GM19397 (cell line): Measurements from ENCODE around the gene AQP7.
"Not testable (repeated sequence)": the region's sequence is repeated elsewhere in the genome, so short reads cannot be mapped to it uniquely, and the experiment has no call there.

Experiments
- ATAC-seq: cut with Tn5 transposase; IDR thresholded peaks from one replicate; pipeline ENCODE4 v1.9.1; 2021; ENCODE audit warnings: mild to moderate bottlenecking, moderate library complexity; ENCODE audit not compliant: unreplicated experiment

The AQP7 gene

DNA sequence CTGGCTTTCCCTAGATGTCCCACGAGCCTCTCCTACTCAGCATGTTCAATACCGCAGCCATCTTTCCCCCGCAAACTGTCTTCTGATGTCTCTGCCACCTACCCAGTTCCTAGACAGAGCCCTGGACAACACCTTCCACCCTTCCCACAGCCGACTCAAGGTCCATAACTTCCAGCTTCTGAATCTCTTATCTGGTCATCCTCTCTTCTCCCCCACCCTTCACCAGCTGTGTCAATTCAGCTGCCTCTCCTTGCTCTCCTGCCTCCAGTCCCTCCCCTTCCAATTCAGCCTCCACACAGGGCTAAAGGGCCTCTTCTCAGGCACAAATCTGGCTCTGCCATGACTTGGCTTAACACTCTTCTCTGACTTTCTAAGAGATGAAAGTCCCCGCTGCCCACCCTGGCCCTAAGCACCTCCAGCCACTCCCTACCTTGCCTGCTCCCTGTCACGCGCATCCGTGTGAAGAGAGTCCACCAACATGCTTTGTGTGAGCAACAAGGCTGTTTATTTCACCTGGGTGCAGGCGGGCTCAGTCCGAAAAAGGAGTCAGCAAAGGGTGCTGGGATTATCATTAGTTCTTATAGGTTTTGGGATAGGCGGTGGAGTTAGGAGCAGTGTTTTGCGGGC is 25.2 kb downstream of the AQP7 start:
- no peak for ATAC-seq

DNA sequence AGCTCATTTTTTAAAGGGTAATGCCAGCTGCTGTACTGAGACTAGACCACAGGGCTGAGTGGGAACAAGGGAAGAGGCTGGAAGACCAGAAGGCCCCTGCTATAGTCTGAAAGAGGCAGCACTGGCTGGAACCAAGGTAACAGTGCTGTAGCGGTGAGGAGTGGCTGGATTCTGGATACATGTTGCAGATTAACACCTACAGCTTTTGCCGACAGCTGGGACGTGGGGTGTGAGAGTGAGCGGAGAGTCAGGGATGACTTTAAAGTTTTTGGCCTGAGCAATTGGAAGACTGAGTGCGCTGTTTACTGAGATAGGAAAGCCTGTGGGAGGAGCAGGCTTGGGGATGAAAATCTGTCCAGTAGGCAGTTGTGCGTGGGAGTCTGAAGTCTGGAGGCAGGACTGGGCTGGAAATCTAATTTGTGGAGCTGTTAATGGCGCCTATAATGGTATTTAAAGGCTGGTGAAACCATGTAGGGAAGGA is 26.5 kb downstream of the AQP7 start:
- ATAC-seq = no peak

DNA sequence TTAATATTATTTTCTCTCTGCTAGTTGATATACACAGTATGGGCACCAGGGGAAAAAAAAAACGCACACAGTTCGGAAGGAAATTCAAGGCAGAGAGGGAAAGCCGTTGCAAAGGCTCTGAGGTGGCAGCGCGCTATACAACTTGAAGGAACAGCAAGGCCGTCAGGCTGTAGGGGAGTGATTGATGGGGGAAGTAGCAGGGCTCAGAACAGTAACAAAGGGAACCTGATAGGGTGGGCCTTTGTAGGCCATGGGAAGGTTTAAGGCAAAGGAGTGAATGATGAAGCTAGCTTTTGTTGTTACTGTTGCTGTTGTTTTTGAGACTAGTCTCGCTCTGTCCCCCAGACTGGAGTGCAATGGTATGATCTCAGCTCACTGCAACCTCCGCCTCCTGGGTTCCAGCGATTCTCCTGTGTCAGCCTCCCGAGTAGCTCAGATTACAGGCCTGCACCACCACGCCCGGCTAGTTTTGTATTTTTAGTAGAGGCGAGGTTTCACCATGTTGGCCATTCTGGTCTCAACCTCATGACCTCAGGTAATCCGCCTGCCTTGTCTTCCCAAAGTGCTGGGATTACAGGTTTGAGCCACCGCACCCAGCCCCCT is 27.0 kb downstream of the AQP7 start:
- no peak for ATAC-seq

DNA sequence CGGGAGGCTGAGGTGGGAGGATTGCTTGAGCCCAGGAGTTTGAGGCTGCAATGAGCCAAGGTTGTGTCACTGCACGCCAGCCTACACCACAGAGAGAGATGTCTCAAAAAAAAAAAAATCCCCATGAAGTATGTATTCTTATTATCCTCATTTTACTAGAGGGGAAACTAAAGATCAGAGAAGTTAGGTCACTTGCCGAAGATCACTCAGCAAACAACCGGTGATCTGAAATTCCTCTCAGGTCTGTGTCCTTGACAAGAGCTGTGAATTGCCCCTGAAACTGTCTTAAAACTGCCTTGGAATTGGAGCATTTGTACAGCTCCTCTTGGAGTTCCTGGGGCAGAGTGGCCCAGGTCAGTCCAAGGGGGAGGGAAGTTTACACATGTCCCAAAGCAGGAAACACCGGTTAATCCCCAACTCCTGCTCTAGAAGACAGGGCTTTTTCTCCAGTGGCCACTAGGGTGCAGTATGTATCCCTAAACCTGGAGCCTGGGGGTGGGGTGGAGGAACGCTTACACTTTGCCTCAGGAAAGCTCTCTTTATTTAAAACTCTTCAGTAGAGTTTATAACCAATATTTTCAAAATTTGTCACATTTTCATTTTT is 27.6 kb downstream of the AQP7 start:
- peak; percentile 57 for ATAC-seq

DNA sequence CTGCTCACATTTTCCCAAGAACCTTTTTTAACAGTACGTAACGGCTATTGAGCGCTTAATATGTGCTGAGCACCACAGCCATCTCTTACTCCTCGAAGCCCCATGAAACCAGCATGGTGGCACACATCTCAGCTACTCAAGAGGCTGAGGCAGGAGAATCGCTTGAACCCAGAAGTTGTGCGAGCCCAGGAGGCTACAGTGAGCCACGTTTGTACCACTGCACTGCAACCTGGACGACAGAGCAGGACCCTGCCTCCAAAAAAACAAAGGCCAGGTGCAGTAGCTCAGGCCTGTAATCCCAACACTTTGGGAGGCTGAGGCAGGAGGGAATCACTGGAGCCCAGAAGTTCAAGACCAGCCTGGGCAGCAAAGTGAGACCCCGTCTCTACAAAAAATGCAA is 28.2 kb downstream of the AQP7 start:
- no peak for ATAC-seq

DNA sequence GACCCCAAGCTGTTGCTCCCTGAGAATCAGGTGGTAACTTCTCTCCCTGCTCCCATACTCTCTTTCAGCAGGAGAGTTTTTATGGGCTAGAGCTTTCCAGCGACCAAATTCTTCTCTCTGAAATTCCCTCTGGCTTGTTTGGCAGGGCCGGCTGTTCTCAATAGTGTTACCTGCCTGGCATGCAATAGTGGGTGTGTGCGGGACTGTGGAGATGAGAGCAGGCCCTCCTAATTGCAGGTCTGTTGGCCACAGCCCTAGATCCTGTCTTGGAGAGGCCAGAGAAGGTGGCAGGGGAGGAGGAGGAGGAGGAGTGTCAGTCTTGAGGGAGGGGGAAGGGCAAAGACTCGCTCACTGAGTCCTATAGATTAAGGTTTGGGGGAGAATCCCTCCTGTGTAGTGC is 29.5 kb downstream of the AQP7 start:
- ATAC-seq = no peak

DNA sequence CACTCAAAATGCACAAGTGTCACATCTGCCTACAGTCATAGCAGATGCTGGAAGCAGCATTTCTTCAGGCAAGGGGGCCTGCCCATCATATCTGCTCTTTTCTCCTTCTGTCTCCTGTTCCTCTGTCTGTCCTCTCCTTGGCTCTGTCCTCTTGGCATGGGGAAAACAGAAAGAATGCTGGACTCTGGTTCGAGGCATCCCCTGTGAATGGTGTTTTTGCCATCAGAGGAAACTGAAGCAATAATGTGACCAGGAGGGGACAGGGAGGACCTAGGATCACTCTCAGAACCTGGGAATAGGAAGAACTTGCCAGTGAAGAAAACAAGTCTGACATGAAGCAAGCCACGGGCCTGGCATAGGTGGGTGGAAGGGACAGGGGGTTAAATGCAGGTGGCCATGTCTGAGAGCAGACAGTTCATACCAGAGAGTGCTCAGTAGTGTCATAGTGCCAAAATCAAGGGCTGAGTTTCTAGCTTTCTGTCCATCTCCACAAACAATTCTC is 35.3 kb downstream of the AQP7 start:
- no peak for ATAC-seq

DNA sequence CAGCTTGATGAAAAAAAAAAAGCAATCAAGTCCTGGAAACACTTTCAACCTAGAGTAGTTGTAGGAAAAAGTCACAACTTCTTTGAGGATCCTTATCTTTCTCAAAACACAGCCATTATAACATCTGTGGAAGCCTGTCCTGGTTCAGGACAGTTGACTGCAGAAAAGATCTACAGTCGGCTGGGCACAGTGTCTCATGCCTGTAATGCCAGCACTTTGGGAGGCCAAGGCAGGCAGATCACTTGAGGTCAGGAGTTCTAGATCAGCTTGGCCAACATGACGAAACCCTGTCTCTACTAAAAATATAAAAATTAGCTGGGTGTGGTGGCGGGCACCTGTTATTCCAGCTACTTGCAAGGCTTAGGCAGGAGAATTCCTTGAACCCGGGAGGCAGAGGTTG is 37.6 kb downstream of the AQP7 start:
- ATAC-seq = not testable (repeated sequence)

DNA sequence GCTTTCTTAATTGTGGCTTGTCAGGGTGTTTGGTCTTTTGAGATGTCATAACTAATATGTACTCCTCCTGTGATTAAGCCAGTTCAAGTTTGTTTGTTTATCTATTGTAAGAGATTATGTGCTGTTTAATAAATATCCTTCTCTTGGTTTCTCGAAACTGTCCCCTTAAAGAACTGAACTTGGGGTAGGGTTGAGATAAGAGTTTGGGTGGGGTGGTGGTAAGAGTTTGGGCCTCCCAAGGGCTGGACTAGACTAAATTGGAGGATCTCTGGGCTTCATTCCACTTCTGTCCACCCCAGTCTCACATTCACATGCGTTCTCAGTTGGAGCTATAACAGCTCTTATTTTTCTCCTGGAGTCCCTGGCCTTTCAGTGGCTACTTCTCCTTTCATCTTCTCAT is 38.2 kb downstream of the AQP7 start:
- ATAC-seq = no peak

DNA sequence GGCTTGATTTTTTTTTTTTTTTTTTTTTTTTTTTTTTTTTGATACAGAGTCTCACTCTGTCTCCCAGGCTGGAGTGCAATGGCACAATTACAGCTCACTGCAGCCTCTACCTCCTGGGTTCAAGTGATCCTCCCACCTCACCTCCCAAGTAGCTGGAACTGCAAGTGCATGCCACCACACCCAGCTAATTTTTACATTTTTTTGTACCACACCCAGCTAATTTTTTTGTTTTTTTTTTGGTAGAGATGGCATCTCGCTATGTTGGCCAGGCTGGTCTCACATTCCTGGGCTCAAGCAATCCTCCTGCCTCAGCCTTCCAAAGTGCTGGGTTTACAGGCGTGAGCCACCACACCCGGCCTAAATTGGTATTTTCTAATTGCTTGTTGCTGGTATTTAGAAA is 43.7 kb downstream of the AQP7 start:
- not testable (repeated sequence) for ATAC-seq

DNA sequence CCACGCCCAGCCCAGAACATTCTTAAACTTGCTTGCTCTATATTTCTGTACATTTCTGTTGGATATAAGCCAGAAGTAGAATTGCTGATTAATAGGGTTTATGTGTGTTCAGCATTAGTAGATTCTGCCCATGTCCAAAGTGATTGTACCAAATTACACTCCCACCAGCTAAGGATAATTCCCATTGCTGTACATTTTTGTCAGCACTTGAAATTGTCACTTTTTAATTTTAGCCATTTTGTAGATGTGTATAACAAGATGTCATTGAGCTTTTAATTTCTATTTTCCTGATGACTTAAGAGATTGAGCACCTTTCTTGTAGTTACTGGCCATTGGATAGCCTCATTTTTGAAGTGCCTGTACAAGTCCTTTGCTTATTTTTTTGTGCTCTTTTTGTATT is 46.4 kb downstream of the AQP7 start:
- ATAC-seq = no peak

DNA sequence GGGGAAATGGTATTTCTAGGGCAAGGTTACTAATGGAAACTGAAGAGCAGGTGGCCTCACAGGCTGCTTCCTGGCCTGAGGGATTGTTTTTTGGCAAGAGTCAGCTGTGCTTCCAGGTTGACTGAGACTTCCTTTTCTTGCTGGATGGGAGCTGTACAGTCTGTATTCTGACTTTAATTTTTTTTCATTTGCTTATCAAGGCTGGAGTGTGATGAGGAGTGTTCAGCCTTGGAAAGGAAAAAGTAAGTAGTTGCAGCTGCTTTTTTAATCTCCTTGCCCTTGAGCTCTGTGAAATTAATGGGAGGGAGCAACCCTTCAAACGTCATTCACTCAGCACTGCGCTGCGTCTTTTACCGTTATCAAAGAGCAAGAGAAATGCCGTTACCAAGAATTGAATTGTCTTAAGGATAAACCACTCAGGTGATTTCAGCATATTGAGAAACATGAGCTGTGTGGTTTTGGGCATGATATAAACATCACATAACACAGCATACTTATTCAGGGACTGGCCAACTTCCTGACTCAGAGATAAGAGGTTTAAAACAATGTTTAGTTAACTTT is 47.6 kb downstream of the AQP7 start:
- no peak for ATAC-seq

DNA sequence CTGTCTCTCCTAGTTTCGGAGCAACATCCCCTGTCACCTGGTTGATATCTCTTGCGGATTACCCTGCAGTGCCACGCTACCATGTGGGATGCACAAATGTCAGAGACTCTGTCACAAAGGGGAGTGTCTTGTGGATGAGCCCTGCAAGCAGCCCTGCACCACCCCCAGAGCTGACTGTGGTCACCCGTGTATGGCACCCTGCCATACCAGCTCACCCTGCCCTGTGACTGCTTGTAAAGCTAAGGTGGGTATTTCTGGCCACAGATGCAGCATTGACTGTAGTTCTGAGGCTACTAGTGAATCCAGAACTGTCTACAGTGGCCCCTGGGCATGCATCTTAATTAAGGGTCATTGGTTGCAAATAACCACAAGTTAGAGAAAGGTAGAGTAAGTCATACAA is 50.8 kb downstream of the AQP7 start:
- ATAC-seq = no peak

DNA sequence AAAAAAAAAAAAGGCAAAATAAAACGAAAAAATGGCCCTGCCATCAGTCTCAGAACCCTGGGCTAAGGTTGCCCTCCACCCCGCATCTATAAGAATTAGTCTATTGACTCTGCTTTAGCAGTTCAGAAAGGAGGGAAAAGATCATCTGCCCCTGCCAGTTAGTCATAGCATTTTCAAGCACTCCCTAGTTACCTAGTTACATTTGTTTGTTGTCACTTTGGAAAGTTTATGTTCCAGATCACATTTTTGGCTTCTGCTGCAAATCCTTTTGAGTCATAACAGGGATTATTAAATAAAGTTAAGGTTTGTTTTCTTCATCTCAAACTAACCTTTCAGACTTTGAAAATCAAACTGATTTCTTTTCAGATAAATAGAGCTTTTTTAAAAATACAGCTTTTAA is 52.1 kb downstream of the AQP7 start:
- ATAC-seq = no peak

DNA sequence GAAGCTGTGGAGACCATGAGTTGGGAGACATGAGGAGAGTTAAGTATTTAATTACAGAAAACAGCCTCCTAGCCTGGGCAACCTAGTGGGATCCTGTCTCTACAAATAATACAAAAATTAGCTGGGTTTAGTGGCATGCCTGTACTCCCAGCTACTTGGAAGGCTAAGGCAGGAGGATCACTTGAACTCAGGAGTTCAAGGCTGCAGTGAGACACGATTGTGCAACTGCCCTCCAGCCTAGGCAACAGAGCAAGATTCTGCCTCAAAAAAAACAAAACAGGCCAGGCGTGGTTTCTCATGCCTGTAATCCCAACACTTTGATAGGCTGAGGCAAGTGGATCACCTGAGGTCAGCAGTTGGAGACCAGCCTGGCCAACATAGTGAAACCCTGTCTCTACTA is 52.6 kb downstream of the AQP7 start:
- no peak for ATAC-seq

DNA sequence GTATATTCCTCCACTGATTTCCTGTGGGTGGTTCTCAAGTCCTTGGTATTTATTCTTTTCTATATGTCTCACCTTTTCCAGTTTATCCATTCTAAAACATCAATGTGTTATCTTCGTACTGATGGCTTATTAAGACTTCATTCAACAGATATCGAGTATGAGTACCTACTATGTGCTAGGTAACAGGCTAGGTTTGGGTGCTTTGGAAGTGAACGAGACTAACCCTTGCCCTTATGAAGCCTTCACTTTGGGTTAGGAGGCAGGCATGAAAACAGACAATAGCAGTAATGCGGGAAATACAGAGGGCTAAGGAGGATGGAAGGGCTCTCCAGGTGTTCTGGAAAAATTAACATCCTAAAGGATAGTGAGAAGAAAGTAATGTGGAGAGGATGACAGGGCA is 53.4 kb downstream of the AQP7 start:
- no peak for ATAC-seq

DNA sequence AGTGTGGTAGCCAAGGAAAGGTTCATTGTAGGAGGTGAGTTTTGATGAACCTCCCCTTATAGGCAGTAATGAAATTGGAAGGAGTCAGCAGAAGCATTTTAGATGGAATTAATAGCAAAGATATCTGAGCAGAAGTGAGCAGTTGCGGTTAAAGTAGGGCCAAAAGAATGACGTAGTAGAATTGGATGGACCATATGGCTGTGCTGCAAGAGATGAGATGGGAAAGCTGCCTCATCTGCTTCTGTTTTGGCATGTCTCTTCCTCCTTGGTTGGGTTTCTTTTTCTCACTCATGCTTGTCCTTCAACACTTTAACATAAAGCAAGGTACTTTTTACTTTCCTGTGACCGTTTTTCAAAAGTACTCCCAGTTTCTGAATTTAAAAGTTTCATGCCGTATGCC is 55.8 kb downstream of the AQP7 start:
- ATAC-seq = no peak

DNA sequence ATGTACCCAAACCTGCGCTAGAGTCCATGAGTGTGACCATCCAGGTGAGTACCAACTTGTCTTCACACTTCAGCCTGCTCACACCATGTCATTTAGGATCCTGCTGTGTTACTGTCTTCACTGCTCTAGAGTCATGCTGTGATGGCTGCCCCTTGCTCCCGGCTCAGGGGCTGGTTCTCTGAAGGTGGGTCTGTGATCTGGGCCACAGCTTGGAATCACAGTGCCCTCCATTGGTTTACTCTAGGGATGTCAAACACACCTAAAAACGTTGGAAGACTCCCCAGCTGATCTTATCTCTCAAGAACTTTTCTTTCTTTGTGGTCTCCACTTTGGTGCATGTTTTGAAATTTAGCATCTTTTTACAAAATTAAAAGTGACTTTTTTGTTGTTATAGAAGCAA is 58.2 kb downstream of the AQP7 start:
- ATAC-seq = no peak

DNA sequence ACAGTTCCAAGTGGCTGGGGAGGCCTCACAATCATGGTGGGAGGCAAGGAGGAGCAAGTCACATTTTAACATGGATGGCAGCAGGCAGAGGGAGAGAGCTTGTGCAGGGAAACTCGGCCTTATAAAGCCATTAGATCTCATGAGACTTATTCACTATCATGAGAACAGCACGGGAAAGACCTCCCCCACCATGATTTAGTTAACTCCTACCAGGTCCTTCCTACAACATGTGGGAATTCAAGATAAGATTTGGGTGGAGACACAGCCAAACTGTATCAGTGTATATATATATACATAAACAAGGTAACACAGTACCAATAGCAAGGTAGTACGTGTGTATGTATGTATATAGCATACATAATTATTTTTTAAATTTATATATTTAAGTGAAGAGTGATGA is 61.2 kb downstream of the AQP7 start:
- no peak for ATAC-seq

DNA sequence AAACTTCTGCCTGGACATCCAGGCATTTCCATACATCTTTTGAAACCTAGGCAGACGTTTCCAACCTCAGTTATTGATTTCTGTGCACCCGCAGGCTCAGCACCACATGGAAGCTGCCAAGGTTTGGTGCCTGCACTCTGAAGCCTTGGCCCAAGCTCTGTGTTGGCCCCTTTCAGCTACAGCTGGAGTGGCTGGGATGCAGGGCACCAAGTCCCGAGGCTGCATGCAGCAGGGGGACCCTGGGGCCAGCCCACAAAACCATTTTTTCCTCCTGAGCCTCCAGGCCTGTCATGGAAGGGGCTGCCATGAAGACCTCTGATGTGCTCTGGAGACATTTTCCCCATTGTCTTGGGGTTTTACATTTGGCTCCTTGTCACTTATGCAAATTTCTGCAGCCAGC is 62.2 kb downstream of the AQP7 start:
- no peak for ATAC-seq
